Fibroblast of lung (primary cell): Measurements from ENCODE around the gene CCDC112. TPM values are rescaled to one million over a fixed set of nuclear protein-coding genes. Genes with fewer than 3 reads are reported as not detected.

ENCODE experiments used
- DNase-seq, 2 donors: peaks; one replicate each; pipeline versions ENCODE4 v3.0.0 to v3.0.0-alpha.2; 2010; ENCODE audit warnings: low read depth in 2 of 2
- H2AFZ ChIP-seq: 2 replicates; pipeline ENCODE4 v1.5.1; 2012; ENCODE audit warnings: low read length, control low read depth, inconsistent platforms
- H3K27ac ChIP-seq: 2 replicates; pipeline ENCODE4 v1.5.1; 2011; ENCODE audit warnings: low read length, control low read depth; ENCODE audit not compliant: insufficient read depth
- H3K27me3 ChIP-seq: 2 replicates; pipeline ENCODE4 v1.5.1; 2011; ENCODE audit warnings: mild to moderate bottlenecking, low read length; ENCODE audit not compliant: control insufficient read depth, insufficient read depth
- H3K36me3 ChIP-seq: 2 replicates; pipeline ENCODE4 v1.5.1; 2011; ENCODE audit warnings: low read length; ENCODE audit not compliant: control insufficient read depth, insufficient read depth
- H3K4me1 ChIP-seq: 2 replicates; pipeline ENCODE4 v1.5.1; 2011; ENCODE audit warnings: low read length; ENCODE audit not compliant: control insufficient read depth, insufficient read depth; ENCODE audit errors: extremely low read depth
- H3K4me2 ChIP-seq: 2 replicates; pipeline ENCODE4 v1.5.1; 2011; ENCODE audit warnings: low read length, control low read depth; ENCODE audit not compliant: insufficient read depth; ENCODE audit errors: extremely low read depth
- H3K4me3 ChIP-seq, 4 experiments: fragments of 200-600 bp in 1 of 4; sonication (generic) in 1 of 4; replicated peaks in 1 of 4; 2 replicates each; pipeline ENCODE4 v1.5.1; 2011 to 2016; ENCODE audit warnings: low read length in 4 of 4, low read depth in 3 of 4, mild to moderate bottlenecking in 3 of 4, control low read depth in 2 of 4, inconsistent platforms in 1 of 4, mixed read lengths in 1 of 4; ENCODE audit not compliant: insufficient read depth in 1 of 4; ENCODE audit errors: control extremely low read depth in 1 of 4
- H3K79me2 ChIP-seq: 2 replicates; pipeline ENCODE4 v1.5.1; 2012; ENCODE audit warnings: mild to moderate bottlenecking, low read length, inconsistent platforms; ENCODE audit not compliant: control insufficient read depth, insufficient read depth
- H3K9ac ChIP-seq: 2 replicates; pipeline ENCODE4 v1.5.1; 2011; ENCODE audit warnings: mild to moderate bottlenecking, low read length, control low read depth; ENCODE audit not compliant: insufficient read depth
- H3K9me3 ChIP-seq: 2 replicates; pipeline ENCODE4 v1.5.1; 2012; ENCODE audit warnings: low read depth, low read length; ENCODE audit not compliant: control insufficient read depth, insufficient read depth
- H4K20me1 ChIP-seq: 2 replicates; pipeline ENCODE4 v1.5.1; 2011; ENCODE audit warnings: low read length; ENCODE audit not compliant: control insufficient read depth, insufficient read depth; ENCODE audit errors: extremely low read depth
- CTCF ChIP-seq, 2 donors: IDR thresholded peaks in 1 of 2; conservative IDR thresholded peaks in 1 of 2; 1 replicate in 1 of 2; 2 replicates in 1 of 2; pipeline ENCODE4 v1.5.1; 2011 to 2012; ENCODE audit warnings: low read length in 2 of 2, control low read depth in 1 of 2, inconsistent platforms in 1 of 2, low read depth in 1 of 2, mild to moderate bottlenecking in 1 of 2
- EZH2 ChIP-seq: IDR thresholded peaks from 2 replicates; pipeline ENCODE4 v1.5.1; 2012; ENCODE audit warnings: low read length, control low read depth, mild to moderate bottlenecking; ENCODE audit errors: missing control alignments
- polyA plus RNA-seq, 2 donors: library from polyadenylated mRNA; depleted of rRNA in 1 of 2; stranded (reverse) in 1 of 2; unstranded in 1 of 2; fragments of >200 nt; gene quantifications; 2 replicates each; pipeline ENCODE4 v1.2.1, GENCODE V29; 2011 to 2012; ENCODE audit warnings: missing spikeins in 1 of 2
- total RNA-seq: library from RNA; depleted of rRNA; stranded (reverse); fragments of >200 nt; gene quantifications from 2 replicates; pipeline ENCODE4 v1.2.1, GENCODE V29; 2014

CCDC112 gene
- total and polyA plus RNA-seq, 2 donors (not counting 1 experiment from before 2014, with no cell fraction given) = 5.7 to 13.7 TPM

DNA sequence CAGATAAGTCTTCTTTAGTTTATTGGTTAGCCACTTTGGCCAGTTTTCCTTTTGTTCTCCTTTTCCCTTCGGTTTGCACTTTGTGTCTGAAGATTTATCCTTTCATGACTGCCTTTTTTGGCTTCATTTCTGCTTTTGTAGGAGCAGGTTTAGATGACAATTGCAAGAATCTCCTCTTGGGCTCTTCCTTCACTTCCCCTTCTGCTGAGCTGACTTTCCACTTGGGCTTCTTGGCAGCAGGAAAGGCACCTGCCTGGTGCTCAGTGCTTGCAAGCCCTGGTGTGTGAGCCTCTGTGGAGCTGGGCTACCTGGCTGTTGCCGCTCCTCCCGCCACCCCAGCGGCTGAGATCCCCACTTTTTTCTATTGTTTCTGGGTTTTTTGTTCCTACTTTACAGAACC, 7.3 kb downstream of the CCDC112 start:
- H3K36me3 ChIP-seq = peaks cover 1% of the 10 kb centered on the region
- peak in 1 of 2 donors; percentile 1 for DNase-seq
- TF ChIP-seq EZH2 (no peak), CTCF (conservative IDR thresholded peaks at IDR 0.05 in 1 of 2, IDR thresholded peaks at IDR 0.05 in 1 of 2; ENCODE audit: low read depth in 1 of 2, low read length in 2 of 2) (no peak)
- no peaks in the 10 kb centered on the region for H3K9me3 ChIP-seq
- H2AFZ ChIP-seq = no peak overlapping the region
- H4K20me1 ChIP-seq = no peaks in the 10 kb centered on the region
- no peak overlapping the region for H3K27ac ChIP-seq
- H3K4me3 ChIP-seq = no peak overlapping the region
- no peak overlapping the region for H3K4me2 ChIP-seq
- peaks cover 7% of the 10 kb centered on the region for H3K79me2 ChIP-seq
- H3K9ac ChIP-seq = no peak overlapping the region
- H3K27me3 ChIP-seq = no peaks in the 10 kb centered on the region
- no peaks in the 10 kb centered on the region for H3K4me1 ChIP-seq

- H3K9me3 ChIP-seq = no peaks in the 10 kb centered on the region
- no peaks in the 10 kb centered on the region for H3K4me1 ChIP-seq
- no peaks in the 10 kb centered on the region for H3K79me2 ChIP-seq
- H3K36me3 ChIP-seq = no peaks in the 10 kb centered on the region
- no peak overlapping the region for H3K4me3 ChIP-seq
- no peak overlapping the region for H3K4me2 ChIP-seq
- H2AFZ ChIP-seq = no peak overlapping the region
- no peak overlapping the region for H3K9ac ChIP-seq
- H3K27me3 ChIP-seq = no peaks in the 10 kb centered on the region
- DNase-seq = no peak
- H4K20me1 ChIP-seq = no peaks in the 10 kb centered on the region
- TF ChIP-seq CTCF (conservative IDR thresholded peaks at IDR 0.05 in 1 of 2, IDR thresholded peaks at IDR 0.05 in 1 of 2; ENCODE audit: low read depth in 1 of 2, low read length in 2 of 2) = no peak
- TF ChIP-seq EZH2 = no peak
- H3K27ac ChIP-seq = no peak overlapping the region
These were observed 12.4 kb downstream of the CCDC112 start for GRCh38 chr5:115284021-115284420.

- no peaks in the 10 kb centered on the region for H3K27me3 ChIP-seq
- no peaks in the 10 kb centered on the region for H3K4me1 ChIP-seq
- no peak overlapping the region for H2AFZ ChIP-seq
- no peak overlapping the region for H3K4me3 ChIP-seq
- TF ChIP-seq CTCF (conservative IDR thresholded peaks at IDR 0.05 in 1 of 2, IDR thresholded peaks at IDR 0.05 in 1 of 2; ENCODE audit: low read depth in 1 of 2, low read length in 2 of 2) (no peak), EZH2 (no peak)
- DNase-seq = no peak
- no peak overlapping the region for H3K9ac ChIP-seq
- H3K27ac ChIP-seq = no peak overlapping the region
- no peak overlapping the region for H3K4me2 ChIP-seq
- H3K79me2 ChIP-seq = no peaks in the 10 kb centered on the region
- no peaks in the 10 kb centered on the region for H3K9me3 ChIP-seq
- H3K36me3 ChIP-seq = no peaks in the 10 kb centered on the region
- no peaks in the 10 kb centered on the region for H4K20me1 ChIP-seq
These were observed 14.3 kb downstream of the CCDC112 start for GRCh38 chr5:115282131-115282530.
